Activated T-cell treated with anti-CD3 and anti-CD28 coated beads for 1 hour (primary cell): Measurements from ENCODE around the gene CCRL2.
"Not testable (repeated sequence)": the region's sequence is repeated elsewhere in the genome, so short reads cannot be mapped to it uniquely, and the experiment has no call there.

ENCODE experiments used
- DNase-seq: peaks from one replicate; pipeline ENCODE4 v3.0.0-alpha.2; 2020; ENCODE audit warnings: low read depth

The CCRL2 gene

DNA sequence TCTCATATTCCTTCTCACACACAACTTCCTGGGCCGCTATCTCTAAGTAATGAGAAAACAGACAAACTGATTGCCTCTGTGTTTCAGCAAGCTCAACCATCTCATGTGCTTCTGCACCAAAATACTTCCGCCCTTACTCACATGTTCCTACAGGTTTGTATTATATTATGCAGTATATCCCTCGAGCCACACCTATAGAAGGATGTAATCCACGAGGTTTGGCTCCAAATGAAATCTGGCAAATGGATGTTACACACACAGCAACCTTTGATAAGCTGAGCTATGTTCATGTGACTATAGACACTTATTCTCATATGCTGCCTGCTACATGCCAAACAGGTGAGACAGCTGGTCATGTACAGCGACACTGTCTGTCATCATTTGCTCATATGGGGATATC, 22.6 kb downstream of the CCRL2 start:
- no peak for DNase-seq

DNA sequence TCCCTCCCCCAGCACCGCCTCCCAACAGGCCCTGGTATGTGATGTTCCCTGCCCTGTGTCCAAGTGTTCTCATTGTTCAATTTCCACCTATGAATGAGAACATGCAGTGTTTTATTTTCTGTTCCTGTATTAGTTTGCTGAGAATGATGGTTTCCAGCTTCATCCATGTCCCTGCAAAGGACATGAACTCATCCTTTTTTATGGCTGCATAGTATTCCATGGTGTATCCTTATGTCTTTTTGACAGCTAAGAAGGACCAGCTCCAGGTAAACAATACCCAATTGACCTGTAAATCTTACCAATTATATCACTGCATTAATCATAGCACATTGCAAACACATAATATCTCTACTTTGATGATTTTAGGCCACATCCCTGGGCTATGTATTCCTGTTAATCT, 23.8 kb downstream of the CCRL2 start:
- DNase-seq: not testable (repeated sequence)

DNA sequence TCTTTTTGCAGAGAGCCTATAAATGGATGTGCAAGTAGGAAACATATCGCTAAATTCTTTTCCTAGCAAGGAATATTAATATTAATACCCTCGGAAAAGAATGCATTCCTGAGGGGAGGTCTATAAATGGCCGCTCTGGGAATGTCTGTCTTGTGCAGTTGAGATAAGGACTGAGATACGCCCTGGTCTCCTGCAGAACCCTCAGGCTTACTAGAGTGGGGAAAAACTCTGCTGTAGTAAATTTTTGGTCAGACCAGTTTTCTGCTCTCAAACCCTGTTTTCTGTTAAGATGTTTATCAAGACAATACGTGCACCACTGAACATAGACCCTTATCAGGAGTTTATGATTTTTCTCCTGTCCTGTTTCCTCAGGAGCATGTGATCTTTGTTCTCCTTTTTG, 24.8 kb downstream of the CCRL2 start:
- DNase-seq: not testable (repeated sequence)

DNA sequence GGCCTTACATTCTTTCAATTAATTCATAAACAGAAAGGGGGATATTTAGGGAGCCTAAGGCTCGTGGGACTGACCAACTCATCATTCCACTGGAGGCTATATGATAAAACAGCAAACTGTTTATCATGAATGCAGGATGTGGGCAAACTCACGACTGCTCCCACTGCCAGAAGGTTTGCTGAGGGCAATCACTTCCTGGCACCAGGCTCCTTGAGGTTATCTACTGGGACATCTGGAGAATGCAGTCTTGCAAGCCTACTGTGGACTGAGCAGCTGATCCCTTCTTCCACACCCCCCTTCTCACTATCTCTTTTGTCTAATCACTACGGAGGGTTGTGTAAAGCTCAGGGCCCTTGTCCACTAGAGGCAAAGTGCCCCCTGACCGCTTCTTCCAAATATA, 26.1 kb downstream of the CCRL2 start:
- not testable (repeated sequence) for DNase-seq

DNA sequence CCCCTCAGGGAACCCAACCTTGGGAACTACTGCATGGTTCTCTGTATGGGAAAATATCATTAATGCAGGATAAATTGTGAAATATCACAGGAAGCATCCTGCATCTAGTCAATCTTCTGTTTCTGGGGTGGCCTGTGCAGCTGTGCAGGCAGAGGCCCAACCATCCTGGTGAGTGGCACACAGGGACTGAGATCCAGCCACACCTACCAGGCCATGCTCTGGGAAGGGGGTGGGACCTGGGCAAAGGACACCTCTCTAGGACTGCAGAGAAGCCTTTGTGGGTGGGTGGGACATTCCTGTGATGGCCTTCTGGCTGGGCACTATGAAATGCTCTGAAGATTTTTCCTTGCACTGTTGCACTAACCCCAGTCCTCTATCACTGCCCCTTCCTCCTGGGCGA, 26.8 kb downstream of the CCRL2 start:
- no peak for DNase-seq

DNA sequence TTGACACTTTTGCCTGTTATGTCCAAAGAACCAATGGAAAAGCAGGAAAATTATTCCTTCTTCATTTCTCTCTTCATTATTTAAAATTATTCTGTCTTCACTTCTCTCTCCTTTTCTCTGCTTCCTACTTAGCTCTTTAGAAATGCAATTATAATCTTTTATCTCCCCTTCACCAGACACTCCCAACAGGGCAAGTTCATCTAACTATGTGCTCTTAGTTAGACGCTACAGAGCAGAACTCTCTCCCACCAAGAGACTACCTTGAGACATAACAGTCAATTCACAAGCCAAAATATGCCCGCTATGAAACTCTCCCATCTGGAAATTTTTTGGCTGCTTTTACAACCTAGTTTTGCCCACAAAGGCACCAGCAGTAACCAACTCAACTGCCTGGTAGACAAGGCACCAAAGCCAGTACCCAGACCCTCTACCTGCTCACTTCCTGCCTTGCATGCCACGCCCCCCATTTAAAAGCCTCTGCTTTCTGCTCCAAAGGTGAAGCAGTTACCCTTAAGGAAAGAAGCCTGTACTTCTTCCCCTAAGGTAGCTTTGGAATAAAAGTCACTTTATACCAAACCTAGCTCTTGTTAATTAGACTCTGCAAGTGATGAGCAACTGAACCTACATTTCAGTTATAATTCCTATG, 28.1 kb downstream of the CCRL2 start:
- no peak for DNase-seq

DNA sequence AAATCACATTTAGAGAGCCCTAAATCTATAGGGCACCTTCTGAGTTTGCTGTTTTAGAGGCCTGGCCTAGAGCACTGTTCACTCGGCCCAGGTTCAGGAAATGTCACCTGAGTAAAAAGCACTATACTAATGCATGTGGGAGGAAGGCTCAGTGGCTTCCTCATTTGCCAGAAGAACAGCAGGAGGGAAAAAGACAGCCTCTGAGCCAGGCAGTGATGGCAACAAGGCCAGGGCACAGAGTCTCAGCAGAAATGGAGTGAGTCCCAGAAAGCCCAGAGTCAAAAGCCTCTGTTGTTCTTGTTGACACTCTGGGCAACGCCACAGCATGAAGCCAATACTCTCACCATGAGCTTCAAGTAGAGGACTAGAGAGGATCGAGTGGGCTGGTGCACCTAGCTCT, 31.8 kb downstream of the CCRL2 start:
- DNase-seq: no peak

DNA sequence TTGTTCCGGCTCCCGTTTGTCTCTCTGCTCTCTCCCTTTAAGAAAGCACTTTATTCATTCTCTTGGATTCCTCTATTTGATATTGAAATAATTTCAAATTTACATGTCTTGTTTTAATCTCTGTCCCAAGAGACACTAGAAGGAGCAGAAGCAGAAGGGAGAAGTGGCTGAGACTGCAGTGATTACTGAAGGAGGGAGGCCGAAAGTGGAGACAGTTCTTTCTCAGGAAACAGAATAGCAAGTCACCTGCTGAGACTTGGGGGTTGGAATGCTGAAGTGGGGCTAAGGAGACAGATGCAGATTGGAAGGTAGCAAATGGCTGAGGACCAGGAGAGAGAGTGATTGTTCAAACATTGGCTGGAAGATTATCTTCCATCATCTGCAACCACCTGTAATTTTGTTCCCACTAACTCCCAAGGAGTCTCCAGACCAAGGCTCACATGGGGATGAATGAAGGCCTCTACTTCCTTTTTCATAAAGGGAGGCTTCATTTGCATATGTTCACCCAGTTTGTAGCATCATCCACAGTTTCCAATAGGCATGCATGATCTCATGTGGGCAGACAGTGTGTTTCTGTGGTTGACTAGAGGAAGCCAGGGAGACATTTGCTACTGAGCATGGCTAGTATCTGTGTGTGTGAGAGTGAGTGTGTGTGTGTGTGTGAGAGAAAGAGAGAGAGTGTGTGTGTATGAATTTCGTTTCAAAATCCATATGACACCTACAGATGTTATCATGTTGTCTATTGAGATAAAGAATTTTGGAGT, 33.7 kb downstream of the CCRL2 start:
- no peak for DNase-seq

DNA sequence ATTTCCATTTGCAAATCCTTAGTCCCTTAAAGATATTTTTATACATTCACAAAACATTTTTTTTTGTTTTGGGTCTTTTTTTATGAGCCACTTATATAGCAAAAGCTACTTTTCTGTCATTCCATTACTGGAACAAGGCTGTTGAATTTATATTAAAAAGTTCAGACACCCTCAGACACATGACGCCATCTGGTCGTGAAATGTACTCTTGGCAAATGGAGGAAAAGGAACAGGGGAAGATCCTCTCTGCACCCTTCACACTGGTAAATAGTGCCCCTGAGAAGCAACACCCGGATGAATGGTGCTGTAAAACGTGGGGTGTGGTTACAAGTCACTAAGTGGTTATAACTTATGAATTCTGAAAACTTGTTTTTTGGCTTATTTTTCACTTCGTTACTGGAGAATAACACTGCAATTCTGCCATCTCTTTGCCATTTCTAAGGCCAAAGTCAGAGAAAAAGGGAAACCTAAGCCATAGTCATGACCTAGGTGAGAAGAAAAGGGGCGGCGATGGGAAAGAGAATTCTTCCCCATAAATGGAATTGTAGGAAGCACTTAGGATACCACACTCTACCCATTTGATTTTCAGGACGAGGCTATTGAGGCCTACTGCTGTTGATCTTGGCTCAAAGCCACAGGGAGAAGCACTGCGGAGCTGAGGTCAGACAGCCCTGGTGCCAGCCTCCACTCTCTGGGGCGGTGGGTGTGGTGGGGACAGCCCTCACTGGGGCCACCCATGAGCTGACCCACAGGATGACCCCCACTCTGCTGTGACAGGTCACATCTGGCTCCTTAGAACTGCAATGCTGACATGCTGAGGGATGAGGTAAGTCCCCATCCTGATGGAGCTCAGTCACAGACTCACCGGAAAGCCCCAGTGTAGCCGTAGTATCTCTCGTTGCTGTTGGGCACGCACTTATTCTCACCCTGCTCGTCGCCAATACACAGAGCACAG, 35.8 kb downstream of the CCRL2 start:
- DNase-seq: no peak

DNA sequence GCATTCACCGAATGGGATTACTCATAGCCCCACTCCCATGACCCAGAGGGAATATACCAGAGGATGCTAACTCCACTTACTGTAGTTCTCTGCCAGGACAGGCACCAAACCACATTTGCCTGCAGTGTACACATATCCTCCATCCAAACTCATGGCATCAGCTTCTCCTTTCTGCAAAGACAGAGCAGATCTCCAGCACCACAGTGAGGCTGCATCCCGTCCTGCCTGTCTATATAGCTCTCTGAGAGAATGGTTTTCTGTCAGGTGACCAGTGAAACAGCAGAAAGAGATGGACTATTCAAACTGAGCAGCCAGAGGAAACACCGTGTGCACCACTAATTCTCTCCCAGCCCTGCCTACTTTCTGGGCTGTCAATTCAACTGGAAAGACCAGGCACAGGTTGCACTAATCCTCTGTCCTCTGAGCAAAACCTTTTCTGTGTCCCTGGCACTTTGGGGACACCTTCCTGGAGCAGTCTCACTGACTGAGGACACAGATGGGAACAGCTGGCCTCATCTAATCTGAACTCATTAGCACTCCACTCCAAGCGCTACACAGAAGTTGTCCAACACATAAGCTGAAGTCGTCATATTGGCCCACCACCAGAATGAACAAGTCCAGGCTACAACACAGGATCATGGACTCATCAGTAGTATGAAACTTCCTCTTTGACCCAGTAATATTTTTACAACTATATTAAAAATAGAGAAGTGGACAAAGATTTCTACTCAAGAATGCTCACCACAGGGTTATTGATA, 40.3 kb downstream of the CCRL2 start:
- no peak for DNase-seq

DNA sequence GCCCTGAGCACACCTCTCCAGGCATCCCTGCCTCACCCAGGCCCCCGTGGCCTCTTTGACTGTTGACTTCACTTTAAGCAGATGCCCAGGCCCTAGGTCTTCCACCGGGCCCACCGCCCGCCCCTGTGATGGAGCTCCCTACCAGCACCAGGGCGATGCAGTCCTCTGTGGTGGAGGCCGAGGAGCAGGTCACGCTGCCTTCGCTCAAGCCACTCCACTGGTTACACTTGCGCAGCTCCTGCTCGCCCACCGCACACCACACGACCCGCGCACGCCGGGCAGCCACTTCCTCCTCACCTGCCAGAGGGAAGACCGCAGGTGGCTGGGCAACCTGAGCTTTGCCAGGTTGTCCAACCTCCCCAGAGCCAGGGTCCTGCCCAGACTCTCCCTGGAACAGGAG, 41.7 kb downstream of the CCRL2 start:
- no peak for DNase-seq

DNA sequence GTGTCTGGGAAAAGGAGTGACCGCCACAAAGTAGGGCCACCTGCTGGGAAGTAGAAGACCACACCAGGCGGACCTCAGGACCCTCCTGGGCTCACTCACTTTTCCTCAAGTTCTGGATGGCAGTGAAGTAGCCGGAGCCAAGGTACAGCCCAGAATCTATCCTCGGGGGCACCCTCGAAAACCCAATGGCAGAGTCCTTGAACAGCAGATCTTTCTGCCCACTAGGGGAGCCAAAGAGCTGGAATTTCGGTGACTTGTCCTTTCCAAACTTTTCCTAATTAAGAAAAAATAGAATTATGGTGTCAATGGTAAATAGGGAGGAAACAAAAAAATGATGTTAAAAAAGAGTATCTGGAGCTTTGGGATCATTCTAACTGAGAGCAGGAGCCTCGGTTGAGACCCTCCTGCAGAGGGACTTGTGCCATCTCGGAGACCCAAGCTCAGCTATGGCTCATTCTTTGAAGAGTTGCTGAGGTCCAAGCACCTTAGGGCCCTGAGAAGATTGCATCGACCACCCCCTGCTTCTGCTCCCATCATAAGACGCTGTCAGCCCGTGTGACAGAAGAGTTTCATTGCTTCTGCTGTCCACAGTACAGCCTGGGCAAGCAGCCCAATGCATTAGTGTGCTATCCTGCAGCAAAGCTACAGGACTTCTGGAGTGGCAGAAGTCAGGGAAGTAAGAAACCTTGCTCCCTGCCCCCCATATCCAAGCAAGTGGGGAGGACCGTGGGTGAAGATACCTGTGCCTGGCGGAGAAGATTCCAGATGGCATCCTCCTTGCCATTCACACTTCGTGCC, 42.9 kb downstream of the CCRL2 start:
- no peak for DNase-seq

DNA sequence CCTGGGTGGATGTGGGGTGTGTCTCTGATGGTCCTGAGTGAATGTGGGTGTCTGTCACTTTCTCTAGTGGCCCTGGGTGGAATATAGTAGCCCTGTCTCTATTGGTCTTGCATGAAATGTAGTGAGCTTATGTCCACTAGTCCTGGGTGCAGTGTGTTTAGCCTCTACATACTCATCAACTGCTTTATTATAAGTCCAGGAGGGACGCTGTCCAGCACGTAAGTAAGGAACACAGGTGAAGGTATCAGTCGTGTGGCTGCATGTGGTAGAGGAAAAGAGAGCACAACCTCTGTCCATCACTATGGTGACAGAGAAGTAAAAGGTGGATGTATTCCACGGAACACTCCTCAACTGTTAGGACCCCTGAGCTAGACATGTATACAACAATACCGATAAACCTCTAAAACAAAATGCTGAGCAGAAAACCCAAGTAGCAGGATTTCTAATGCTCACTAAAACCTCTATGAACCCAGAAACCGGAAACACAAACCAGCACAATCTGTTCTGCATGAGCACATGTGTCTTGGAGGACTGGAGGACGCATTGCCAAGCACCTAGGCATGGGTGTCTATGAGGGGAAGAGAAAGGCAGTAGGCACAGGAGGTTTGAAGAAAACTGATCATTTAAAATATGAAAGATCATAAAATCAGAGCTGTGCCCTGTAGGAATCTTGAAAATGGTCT, 46.6 kb downstream of the CCRL2 start:
- no peak for DNase-seq

DNA sequence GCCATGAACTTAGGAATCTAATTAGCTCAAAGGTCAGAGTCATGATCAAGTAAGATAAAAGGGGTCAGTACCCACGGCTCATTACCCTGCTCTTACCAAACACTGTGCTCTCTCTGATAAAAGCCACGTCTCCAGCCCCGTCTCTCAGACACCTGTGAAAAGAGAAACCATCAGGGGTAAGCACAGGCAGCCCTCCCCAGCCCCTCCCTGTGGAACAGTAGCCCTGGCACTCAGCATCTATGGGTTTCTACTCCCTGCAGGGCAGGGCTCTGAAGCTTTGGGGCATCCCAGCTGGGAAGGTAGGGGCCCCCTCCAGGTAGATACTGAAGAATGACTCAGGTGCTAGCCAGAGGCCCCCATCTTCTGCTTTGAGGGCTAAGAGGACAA, 47.1 kb downstream of the CCRL2 start:
- DNase-seq: no peak

DNA sequence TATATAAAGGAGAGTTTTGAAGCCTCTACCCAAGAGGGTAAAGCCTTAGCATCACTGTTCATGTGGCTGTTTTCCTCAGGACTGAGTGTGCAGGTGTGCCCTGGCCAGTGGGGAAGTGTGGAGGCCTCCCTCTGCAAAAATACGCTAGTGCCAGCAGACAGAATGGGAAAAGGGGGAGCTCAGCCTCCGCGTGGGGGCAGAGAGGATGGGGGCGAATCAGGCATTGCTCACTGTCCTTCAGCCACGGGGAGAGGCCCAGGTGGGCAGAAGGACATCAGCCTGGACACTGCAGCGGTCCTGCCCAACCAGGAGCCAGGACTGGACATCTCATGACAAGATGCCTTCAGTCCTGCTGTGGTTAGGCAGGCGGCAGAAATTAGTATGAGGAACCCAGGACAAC, 47.5 kb downstream of the CCRL2 start:
- DNase-seq: no peak

DNA sequence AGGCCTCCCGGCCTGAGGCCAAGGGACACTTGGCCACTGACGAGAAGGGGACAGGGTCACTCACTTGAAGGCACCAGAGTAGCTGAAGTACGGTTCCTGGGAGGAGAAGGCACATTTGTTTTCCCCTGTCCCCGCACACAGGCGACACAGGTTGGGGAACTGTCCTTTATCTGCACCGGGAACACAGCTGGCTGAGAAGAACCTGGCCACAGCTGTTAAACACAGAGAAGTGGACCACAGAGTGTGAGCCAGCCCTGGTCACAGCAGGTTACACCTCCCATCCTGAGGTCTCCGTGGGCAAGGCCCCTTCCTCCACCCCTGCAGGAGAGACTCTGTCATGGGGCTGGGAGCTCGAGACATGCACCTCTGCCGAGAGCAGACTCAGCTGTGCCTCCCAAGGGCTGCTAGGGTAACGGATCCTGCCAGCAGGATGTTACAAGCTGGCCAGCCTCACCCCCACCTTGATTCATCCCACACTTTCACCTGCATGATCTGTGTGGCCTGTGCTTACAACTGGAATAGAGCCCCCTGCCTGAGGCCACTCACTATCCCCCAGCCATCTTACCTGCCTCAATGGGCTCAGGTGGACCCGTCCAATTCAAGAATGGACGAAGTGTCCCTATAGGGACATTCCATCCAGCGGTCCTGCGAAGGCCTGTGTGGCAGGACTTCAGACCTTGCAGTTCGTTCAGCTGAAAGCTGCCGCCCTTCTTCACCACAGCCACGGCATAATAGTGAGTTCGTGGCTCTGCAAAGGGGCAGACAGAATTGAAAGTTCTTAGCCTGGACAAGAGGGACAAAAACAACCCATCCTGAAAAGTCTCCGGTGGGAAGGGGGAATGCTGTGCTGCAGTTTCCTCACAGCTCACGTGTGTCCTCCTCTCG, 48.4 kb downstream of the CCRL2 start:
- no peak for DNase-seq

DNA sequence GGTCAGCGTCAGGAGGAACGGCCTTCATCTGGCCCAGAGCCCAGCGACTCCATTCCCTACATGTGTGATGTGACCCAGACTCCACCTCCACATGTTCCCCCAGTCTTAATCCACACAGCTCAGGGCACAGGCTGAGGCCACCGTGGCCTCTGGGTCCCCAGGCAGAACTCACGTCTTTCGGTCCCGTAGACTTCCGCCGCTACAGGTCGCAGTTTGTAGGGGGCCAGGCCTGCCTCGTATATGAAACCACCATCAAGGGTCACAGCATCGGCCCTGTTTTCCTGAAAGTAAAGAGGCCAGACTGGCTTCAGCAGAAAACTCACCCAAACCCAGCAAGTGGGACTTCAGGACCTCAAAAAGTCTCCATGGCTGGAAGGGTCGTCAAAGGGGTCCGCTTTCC, 49.1 kb downstream of the CCRL2 start:
- DNase-seq: no peak
